ENCODE measurements around the gene GAPDHS.

- TF ChIP-seq POLR2A (IDR thresholded peaks at IDR 0.05; ENCODE audit: low read depth, low read length) (no peak), TAF1 (IDR thresholded peaks at IDR 0.05; ENCODE audit: borderline replicate concordance, low read depth, low read length) (no peak), POLR2AphosphoS5 (IDR thresholded peaks at IDR 0.05; ENCODE audit: low read depth, low read length) (no peak)
Observed at GRCh38 chr19:35578707-35579106, 45.5 kb downstream of the GAPDHS start.

Data from GM12892 (cell line).